ENCODE results near the gene RAB43.
"Not testable (repeated sequence)": the region's sequence is repeated elsewhere in the genome, so short reads cannot be mapped to it uniquely, and the experiment has no call there.

The RAB43 gene

GRCh38 chr3:129121792-129122411 lies at the start of gene RAB43:
TSS of gene RAB43 (minus strand) at chr3:129121804. CDS start at chr3:129121489, 315 bp downstream.
- peak; percentile 94 for DNase-seq

GRCh38 chr3:129166579-129167332 lies 45.2 kb upstream of the RAB43 start:
- DNase-seq = no peak

- not testable (repeated sequence) for DNase-seq
These were observed 44.0 kb upstream of the RAB43 start for GRCh38 chr3:129165594-129165993.

GRCh38 chr3:129164500-129164899 lies 42.9 kb upstream of the RAB43 start:
- DNase-seq = no peak

- no peak for DNase-seq
These were observed 41.4 kb upstream of the RAB43 start for GRCh38 chr3:129162729-129163579.

- peak; percentile 71 for DNase-seq
These were observed 40.3 kb upstream of the RAB43 start for GRCh38 chr3:129161860-129162271.

GRCh38 chr3:129160891-129161859 lies 39.6 kb upstream of the RAB43 start, which contains the start of gene ISY1:
TSS of gene ISY1 (minus strand) at chr3:129161063. CDS start at chr3:129160975, 88 bp downstream.
- DNase-seq = peak; percentile 95

- no peak for DNase-seq
These were observed 23.2 kb upstream of the RAB43 start for GRCh38 chr3:129144786-129145185.

GRCh38 chr3:129141011-129141410 lies 19.4 kb upstream of the RAB43 start:
- not testable (repeated sequence) for DNase-seq

- DNase-seq = peak; percentile 22
These were observed 18.3 kb upstream of the RAB43 start for GRCh38 chr3:129139911-129140310.

GRCh38 chr3:129136275-129136674 lies 14.7 kb upstream of the RAB43 start:
- not testable (repeated sequence) for DNase-seq

GRCh38 chr3:129132097-129132866 lies 10.7 kb upstream of the RAB43 start:
- no peak for DNase-seq

- peak; percentile 14 for DNase-seq
These were observed 10.0 kb upstream of the RAB43 start for GRCh38 chr3:129131465-129132088.

- DNase-seq = peak; percentile 61
These were observed 8.7 kb upstream of the RAB43 start for GRCh38 chr3:129130291-129130813.

- no peak for DNase-seq
These were observed 7.0 kb upstream of the RAB43 start for GRCh38 chr3:129128357-129129155.

- no peak for DNase-seq
These were observed 5.2 kb upstream of the RAB43 start for GRCh38 chr3:129126726-129127280.

GRCh38 chr3:129123314-129124060 lies 1.9 kb upstream of the RAB43 start:
- DNase-seq = peak; percentile 66

GRCh38 chr3:129122412-129123011 lies 908 bp upstream of the RAB43 start:
- peak; percentile 65 for DNase-seq

Measured in activated effector memory CD4-positive, alpha-beta T cell treated with anti-CD3 and anti-CD28 coated beads, Interleukin-2, amount 50 U/mL, for 16 hours (primary cell).